Astrocyte (in vitro differentiated cells and primary cell): ENCODE results near the gene AIDA. TPM values are rescaled to one million over a fixed set of nuclear protein-coding genes. Genes with fewer than 3 reads are reported as not detected.

Source experiments
- DNase-seq: peaks from one replicate; pipeline ENCODE4 v3.0.0-alpha.2; 2010; ENCODE audit warnings: low read depth
- FAIRE-seq: peaks from 2 replicates; lab custom pipeline; 2011; peaks lifted over from hg19 to GRCh38; lab: Jason Lieb, UNC
- H2AFZ ChIP-seq: 2 replicates; pipeline ENCODE4 v1.6.0; 2012; ENCODE audit warnings: low read depth, low read length, inconsistent platforms
- H3K27ac ChIP-seq: 2 replicates; pipeline ENCODE4 v1.5.1; 2011; ENCODE audit warnings: low read depth, low read length, inconsistent platforms
- H3K27me3 ChIP-seq: 2 replicates; pipeline ENCODE4 v1.6.0; 2011; ENCODE audit warnings: low read length, inconsistent platforms; ENCODE audit not compliant: insufficient read depth
- H3K36me3 ChIP-seq: 2 replicates; pipeline ENCODE4 v1.5.1; 2011; ENCODE audit warnings: low read length, inconsistent platforms; ENCODE audit not compliant: insufficient read depth
- H3K4me1 ChIP-seq: 2 replicates; pipeline ENCODE4 v1.5.1; 2011; ENCODE audit warnings: low read length, inconsistent platforms; ENCODE audit not compliant: insufficient read depth
- H3K4me2 ChIP-seq: 2 replicates; pipeline ENCODE4 v1.6.0; 2012; ENCODE audit warnings: low read length, inconsistent platforms
- H3K4me3 ChIP-seq: 2 replicates; pipeline ENCODE4 v1.5.1; 2011; ENCODE audit warnings: low read depth, mild to moderate bottlenecking, low read length, inconsistent platforms; ENCODE audit not compliant: insufficient read depth
- H3K79me2 ChIP-seq: 2 replicates; pipeline ENCODE4 v1.6.0; 2012; ENCODE audit warnings: mild to moderate bottlenecking, low read length, inconsistent platforms; ENCODE audit not compliant: insufficient read depth
- H3K9ac ChIP-seq: 2 replicates; pipeline ENCODE4 v1.6.0; 2012; ENCODE audit warnings: mild to moderate bottlenecking, low read length, inconsistent platforms
- H3K9me3 ChIP-seq: 2 replicates; pipeline ENCODE4 v1.5.1; 2012; ENCODE audit warnings: low read depth, mild to moderate bottlenecking, low read length, inconsistent platforms; ENCODE audit not compliant: insufficient read depth
- H4K20me1 ChIP-seq: 2 replicates; pipeline ENCODE4 v1.6.0; 2012; ENCODE audit warnings: low read length, inconsistent platforms; ENCODE audit not compliant: insufficient read depth
- H3K27ac Mint-ChIP-seq: one replicate; pipeline ENCODE4 v1.8.0; 2021; ENCODE audit warnings: mild to moderate bottlenecking, mixed read lengths; ENCODE audit not compliant: unreplicated experiment
- H3K27me3 Mint-ChIP-seq: one replicate; pipeline ENCODE4 v1.8.0; 2021; ENCODE audit warnings: low read depth, mixed read lengths; ENCODE audit not compliant: unreplicated experiment
- H3K36me3 Mint-ChIP-seq: one replicate; pipeline ENCODE4 v1.8.0; 2021; ENCODE audit warnings: low read depth, mixed read lengths; ENCODE audit not compliant: unreplicated experiment
- H3K4me1 Mint-ChIP-seq: one replicate; pipeline ENCODE4 v1.8.0; 2021; ENCODE audit warnings: low read depth, mixed read lengths; ENCODE audit not compliant: unreplicated experiment
- H3K4me3 Mint-ChIP-seq: one replicate; pipeline ENCODE4 v1.8.0; 2021; ENCODE audit warnings: mild to moderate bottlenecking, moderate library complexity, mixed read lengths; ENCODE audit not compliant: unreplicated experiment
- H3K9me3 Mint-ChIP-seq: one replicate; pipeline ENCODE4 v1.8.0; 2021; ENCODE audit warnings: mild to moderate bottlenecking, mixed read lengths; ENCODE audit not compliant: unreplicated experiment
- EZH2 ChIP-seq: IDR thresholded peaks from 2 replicates; pipeline ENCODE4 v1.6.1; 2012; ENCODE audit warnings: mild to moderate bottlenecking, low read length, inconsistent platforms; ENCODE audit not compliant: insufficient read depth
- total RNA-seq: library from RNA; stranded (reverse); gene quantifications from 2 replicates; pipeline ENCODE4 v1.2.1, GENCODE V29; 2021
- TF ChIP-seq, protein P1 (sequence below): IDR thresholded peaks from 2 replicates; pipeline ENCODE4 v1.5.1; 2011; ENCODE audit warnings: low read depth, mild to moderate bottlenecking, inconsistent platforms, low read length, moderate library complexity; ENCODE audit not compliant: insufficient read depth

AIDA gene
- total RNA-seq, 1 donor from 2014 or later, result 86.2 TPM

DNA sequence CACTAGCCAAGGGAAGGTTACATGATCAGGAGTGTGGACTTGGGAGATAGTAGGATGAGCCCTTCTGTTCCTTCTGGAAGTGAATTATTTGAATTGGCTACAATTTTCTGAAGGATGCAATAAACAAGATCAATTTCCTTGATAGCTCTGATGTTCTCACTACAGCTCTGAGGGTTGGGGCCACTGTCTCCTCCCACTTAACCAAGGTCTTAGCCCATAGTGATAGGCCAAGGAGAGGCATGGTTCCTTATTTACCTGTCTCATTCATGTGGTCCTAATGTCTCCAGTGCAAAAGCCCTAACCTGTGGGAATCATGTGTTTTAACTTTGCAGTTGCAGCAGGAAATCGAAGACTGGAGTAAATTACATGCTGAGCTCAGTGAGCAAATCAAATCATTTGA is 59.6 kb downstream of the AIDA start:
- no peak overlapping the region for H3K27ac ChIP-seq
- H3K9me3 ChIP-seq, result no peaks in the 10 kb centered on the region
- H3K4me1 Mint-ChIP-seq, result no peaks in the 10 kb centered on the region
- H3K79me2 ChIP-seq, result no peaks in the 10 kb centered on the region
- no peaks in the 10 kb centered on the region for H3K9me3 Mint-ChIP-seq
- DNase-seq, result no peak
- H4K20me1 ChIP-seq, result no peaks in the 10 kb centered on the region
- no peak overlapping the region for H3K27ac Mint-ChIP-seq
- H3K4me3 Mint-ChIP-seq, result no peak overlapping the region
- no peaks in the 10 kb centered on the region for H3K27me3 Mint-ChIP-seq
- no peak for FAIRE-seq
- H3K4me3 ChIP-seq, result no peak overlapping the region
- no peak overlapping the region for H3K9ac ChIP-seq
- TF ChIP-seq, protein P1, sequence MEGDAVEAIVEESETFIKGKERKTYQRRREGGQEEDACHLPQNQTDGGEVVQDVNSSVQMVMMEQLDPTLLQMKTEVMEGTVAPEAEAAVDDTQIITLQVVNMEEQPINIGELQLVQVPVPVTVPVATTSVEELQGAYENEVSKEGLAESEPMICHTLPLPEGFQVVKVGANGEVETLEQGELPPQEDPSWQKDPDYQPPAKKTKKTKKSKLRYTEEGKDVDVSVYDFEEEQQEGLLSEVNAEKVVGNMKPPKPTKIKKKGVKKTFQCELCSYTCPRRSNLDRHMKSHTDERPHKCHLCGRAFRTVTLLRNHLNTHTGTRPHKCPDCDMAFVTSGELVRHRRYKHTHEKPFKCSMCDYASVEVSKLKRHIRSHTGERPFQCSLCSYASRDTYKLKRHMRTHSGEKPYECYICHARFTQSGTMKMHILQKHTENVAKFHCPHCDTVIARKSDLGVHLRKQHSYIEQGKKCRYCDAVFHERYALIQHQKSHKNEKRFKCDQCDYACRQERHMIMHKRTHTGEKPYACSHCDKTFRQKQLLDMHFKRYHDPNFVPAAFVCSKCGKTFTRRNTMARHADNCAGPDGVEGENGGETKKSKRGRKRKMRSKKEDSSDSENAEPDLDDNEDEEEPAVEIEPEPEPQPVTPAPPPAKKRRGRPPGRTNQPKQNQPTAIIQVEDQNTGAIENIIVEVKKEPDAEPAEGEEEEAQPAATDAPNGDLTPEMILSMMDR, result no peak
- TF ChIP-seq EZH2, result no peak
- peaks cover 49% of the 10 kb centered on the region for H3K36me3 ChIP-seq
- H3K4me2 ChIP-seq, result no peak overlapping the region
- no peaks in the 10 kb centered on the region for H3K4me1 ChIP-seq
- H3K27me3 ChIP-seq, result no peaks in the 10 kb centered on the region
- H2AFZ ChIP-seq, result no peak overlapping the region
- peaks cover 6% of the 10 kb centered on the region for H3K36me3 Mint-ChIP-seq

- Histone ChIP-seq H3K36me3 (peaks cover under 1% of the 10 kb centered on the region), H3K27ac (peak overlapping the region; percentile 95), H3K4me1 (peaks cover 4% of the 10 kb centered on the region), H3K4me3 (peak overlapping the region; percentile 91), H3K27me3 (no peaks in the 10 kb centered on the region), H3K9ac (peak overlapping the region; percentile 92), H3K79me2 (peaks cover 24% of the 10 kb centered on the region), H3K4me2 (peak overlapping the region; percentile 90), H4K20me1 (no peaks in the 10 kb centered on the region), H2AFZ (peak overlapping the region; percentile 65), H3K9me3 (no peaks in the 10 kb centered on the region)
- Mint-ChIP-seq H3K36me3 (no peaks in the 10 kb centered on the region), H3K27me3 (no peaks in the 10 kb centered on the region), H3K4me1 (peaks cover 2% of the 10 kb centered on the region), H3K4me3 (peak overlapping the region; percentile 98), H3K9me3 (no peaks in the 10 kb centered on the region), H3K27ac (peak overlapping the region; percentile 94)
- TF ChIP-seq EZH2, result no peak
- TF ChIP-seq, protein P1, result no peak
- FAIRE-seq, result no peak
- peak; percentile 15 for DNase-seq
Measured at GRCh38 chr1:222644636-222644980, 67.7 kb downstream of the AIDA start.

DNA sequence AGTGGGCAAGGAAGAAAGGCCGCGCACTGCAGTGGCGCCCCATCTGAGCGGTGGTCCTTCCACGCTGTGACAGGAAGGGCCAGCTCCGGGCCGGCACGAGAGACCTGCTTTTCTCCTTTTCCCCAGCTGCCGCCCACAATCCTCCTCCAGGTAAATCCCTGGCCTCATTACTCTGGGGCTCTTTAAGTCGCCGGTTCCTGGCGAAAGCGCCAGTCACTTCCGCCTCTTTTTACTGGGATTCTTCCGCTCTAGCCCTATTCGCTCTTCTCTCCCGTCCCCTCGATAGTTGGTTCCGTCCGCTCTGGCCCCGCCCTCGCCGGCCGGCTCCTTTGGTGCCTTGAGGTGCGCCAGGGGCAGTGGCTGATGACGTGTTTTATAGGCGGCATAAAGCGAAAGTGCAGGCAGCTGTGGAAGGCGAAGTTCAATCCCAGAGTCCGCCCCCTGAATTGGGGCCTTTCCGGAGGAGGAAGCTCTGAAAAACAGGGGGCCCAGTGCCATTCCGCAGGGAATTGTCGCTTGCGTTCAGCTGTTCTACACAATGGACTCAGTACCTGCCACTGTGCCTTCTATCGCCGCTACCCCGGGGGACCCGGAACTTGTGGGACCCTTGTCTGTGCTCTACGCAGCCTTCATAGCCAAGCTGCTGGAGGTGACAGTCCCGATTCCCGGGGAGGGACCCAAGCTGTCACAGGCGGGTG is 68.2 kb downstream of the AIDA start:
- H3K4me1 ChIP-seq, result peaks cover 4% of the 10 kb centered on the region
- no peaks in the 10 kb centered on the region for H3K27me3 ChIP-seq
- TF ChIP-seq, protein P1, result no peak
- TF ChIP-seq EZH2, result no peak
- H3K4me2 ChIP-seq, result peak overlapping the region; percentile 90
- peak overlapping the region; percentile 91 for H3K4me3 ChIP-seq
- H3K9me3 ChIP-seq, result no peaks in the 10 kb centered on the region
- Mint-ChIP-seq H3K36me3 (no peaks in the 10 kb centered on the region), H3K4me1 (peaks cover 2% of the 10 kb centered on the region), H3K4me3 (peak overlapping the region; percentile 98), H3K9me3 (no peaks in the 10 kb centered on the region), H3K27me3 (no peaks in the 10 kb centered on the region), H3K27ac (peak overlapping the region; percentile 94)
- peak overlapping the region; percentile 88 for H2AFZ ChIP-seq
- peak overlapping the region; percentile 92 for H3K9ac ChIP-seq
- H3K27ac ChIP-seq, result peak overlapping the region; percentile 95
- H4K20me1 ChIP-seq, result no peaks in the 10 kb centered on the region
- DNase-seq (peak; percentile 98), FAIRE-seq (peak; percentile 41)
- peaks cover 24% of the 10 kb centered on the region for H3K79me2 ChIP-seq
- H3K36me3 ChIP-seq, result peaks cover 5% of the 10 kb centered on the region
